AG09319 (cell line): ENCODE data around the gene CTU1.

ENCODE experiments used
- DNase-seq: peaks from one replicate; pipeline ENCODE4 v3.0.0-alpha.2; 2010; ENCODE audit warnings: low read depth; ENCODE audit errors: extremely low read depth
- TF ChIP-seq, protein P1 (sequence below): IDR thresholded peaks from 2 replicates; pipeline ENCODE4 v1.5.1; 2011; ENCODE audit warnings: low read depth, mild to moderate bottlenecking, inconsistent platforms, low read length, moderate library complexity

Gene CTU1

DNA sequence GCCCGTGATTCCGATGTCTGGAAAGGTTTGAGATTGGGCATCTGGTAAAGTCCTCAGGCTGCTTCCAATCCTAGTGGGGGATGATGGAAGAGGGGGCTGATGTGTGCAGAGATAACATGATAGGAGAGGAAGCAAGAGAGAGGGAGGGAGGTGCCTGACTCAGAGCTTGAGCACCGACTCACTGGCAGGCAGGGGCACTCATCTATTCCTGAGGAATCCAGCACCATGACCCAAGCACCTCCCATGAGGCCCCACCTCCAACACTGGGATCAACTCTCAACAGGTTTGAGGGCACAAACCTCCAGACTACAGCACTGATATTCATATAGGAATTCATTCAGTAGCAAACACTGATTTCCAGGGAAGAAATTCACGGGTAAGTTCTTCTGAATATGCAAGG lies 10.9 kb upstream of the CTU1 start:
- DNase-seq = no peak

DNA sequence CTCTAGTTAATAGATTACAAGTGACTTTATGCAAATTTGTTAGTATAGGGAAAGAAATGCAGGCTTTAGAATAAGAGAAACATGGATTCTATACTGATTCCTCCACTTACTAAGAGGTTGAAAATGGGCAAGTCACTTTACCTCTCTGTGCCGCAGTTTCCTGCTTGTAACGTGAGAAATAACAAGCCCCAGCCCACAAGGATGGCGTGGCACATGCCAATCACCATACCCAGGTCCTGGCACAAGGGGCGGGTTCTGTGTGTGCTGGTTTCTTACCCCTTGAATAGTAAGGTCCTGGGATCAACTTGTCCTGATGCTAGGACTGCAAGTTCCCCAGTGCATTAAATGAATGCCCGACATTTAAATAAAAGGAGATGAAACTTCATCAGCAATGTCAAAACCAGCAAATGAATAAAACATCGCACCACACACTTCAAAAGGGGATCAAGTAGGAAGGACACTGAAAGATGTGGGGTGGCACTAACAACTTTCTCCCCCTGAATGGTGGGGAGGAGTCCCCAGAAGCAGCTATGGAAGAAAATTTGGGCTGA lies 8.6 kb upstream of the CTU1 start:
- TF ChIP-seq, protein P1, sequence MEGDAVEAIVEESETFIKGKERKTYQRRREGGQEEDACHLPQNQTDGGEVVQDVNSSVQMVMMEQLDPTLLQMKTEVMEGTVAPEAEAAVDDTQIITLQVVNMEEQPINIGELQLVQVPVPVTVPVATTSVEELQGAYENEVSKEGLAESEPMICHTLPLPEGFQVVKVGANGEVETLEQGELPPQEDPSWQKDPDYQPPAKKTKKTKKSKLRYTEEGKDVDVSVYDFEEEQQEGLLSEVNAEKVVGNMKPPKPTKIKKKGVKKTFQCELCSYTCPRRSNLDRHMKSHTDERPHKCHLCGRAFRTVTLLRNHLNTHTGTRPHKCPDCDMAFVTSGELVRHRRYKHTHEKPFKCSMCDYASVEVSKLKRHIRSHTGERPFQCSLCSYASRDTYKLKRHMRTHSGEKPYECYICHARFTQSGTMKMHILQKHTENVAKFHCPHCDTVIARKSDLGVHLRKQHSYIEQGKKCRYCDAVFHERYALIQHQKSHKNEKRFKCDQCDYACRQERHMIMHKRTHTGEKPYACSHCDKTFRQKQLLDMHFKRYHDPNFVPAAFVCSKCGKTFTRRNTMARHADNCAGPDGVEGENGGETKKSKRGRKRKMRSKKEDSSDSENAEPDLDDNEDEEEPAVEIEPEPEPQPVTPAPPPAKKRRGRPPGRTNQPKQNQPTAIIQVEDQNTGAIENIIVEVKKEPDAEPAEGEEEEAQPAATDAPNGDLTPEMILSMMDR = no peak
- DNase-seq = no peak

More for the DNA sequence above, 10.9 kb upstream of the CTU1 start:
- TF ChIP-seq, protein P1 = no peak

DNA sequence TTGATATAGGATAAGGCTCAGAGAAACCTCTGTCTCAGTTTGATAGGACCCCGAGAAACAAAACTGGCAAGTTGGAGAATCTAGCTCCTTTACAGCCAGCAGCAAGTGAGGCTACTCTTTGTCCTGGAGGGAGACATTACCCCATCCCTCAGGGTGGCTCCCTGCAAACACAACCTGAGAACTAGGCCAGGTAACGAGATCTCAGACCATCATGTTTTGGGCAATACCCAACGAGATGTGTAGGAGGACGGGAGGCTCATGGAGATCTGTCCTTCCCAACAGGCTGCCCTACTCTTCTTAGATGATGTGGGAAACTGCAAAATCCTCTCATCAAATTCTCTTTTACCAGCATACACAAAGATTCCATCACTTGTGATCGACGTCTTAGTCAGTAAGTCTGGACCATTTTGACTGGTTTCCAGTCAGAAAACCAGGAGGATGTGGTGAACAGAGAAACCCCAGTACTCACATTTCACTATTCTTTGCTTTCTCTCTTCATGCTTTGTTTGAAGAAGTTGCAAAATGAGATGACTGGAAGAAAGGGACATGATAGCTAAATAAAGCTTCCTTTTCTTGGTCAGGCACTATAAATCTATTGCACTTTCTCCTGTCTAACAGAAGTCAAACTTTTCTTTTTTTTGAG lies 6.0 kb upstream of the CTU1 start:
- DNase-seq = no peak

DNA sequence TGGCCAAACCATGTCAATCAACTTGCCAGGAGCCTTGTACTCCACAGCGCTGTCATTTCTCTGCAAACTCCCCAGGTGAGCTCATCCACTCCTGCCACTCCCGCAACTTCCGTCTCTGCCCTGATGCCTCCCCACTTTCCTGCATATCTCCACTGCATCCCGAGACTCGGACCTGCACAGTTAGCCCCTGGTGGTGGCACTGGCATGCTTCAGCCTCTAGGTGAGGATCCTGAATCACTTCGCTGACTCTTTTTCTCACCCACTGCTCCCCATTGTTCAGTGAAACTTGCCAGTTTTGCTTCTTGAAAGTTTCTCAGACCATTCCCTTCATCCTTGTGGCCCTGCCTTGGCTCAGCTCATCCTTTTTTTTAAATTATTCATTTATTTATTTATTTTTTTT lies 3.4 kb upstream of the CTU1 start:
- DNase-seq = no peak
- TF ChIP-seq, protein P1 = no peak

More for the DNA sequence above, 6.0 kb upstream of the CTU1 start:
- TF ChIP-seq, protein P1 = no peak

DNA sequence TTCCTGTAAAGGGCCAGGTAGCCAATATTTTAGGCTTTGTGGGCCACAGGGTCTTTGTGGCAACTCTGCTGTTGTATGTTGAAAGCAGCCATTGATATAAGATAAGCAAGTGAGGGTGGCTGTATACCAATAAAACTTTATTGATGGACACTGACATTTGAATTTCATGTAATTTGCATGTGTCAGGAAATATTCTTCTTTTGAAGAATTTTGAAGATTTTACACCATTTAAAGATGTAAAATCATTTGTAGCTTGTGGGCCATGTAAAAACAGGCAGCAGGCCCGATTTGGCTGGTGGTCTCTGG lies 2.4 kb upstream of the CTU1 start:
- TF ChIP-seq, protein P1 = no peak
- DNase-seq = no peak

DNA sequence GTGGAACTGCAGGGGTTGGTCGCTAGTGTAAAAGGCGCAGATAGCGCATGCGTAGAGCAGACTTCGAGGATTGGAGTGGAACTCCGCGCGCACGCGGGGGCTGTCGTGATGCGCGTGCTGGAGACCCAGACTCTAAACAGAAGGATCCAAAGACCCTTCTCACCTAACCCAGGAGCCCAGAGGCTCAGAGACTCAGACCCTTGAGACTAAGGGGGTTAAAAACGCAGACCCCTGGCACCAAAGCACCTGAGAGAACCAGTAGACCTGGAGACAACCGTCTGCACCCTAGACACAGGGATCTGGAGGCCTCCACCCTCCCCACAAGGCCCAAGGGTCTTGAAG lies 567 bp upstream of the CTU1 start:
- no peak for DNase-seq
- TF ChIP-seq, protein P1 = no peak

DNA sequence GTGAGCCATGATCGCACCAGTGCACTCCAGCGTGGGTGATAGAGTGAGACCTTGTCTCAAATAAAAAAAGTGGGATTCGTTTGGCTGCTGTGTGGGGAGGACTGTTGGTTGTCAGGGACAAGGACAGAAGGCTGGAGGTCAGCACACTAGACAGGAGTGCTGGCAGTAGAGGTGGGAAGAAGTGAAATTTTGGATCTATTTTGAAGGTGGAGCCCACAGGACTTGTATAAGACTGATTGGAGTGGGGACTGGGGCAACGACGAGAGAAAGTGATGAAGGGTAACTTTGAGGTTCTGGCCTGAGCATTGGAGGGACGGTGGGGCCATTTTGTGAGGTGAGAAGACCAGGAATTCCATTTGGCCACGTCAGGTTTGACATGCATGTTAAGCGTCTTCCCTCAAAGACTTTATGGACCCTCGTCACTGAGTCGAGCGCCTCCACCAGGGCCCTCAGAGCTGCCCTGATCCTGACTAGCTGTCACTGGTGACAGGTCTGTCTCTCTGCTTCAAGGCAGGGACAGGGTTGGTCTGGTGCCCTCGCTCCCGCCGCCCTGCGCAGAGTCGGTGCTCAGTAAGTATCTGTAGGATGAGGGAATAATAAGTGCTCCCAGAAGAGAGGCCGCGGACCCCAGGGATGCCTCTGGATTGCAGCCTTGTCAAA lies 673 bp downstream of the CTU1 start:
- TF ChIP-seq, protein P1 = no peak
- no peak for DNase-seq
